Activated T-helper 1 cell treated with anti-CD3 and anti-CD28 coated beads, Interleukin-2, amount 50 U/mL, for 16 hours (primary cell): ENCODE data around the gene PBX1.

Experiments used
- DNase-seq, 2 donors: peaks; one replicate each; pipeline ENCODE4 v3.0.0-alpha.2; 2020; ENCODE audit warnings: low read depth in 1 of 2, low spot score in 1 of 2

Gene PBX1

DNA sequence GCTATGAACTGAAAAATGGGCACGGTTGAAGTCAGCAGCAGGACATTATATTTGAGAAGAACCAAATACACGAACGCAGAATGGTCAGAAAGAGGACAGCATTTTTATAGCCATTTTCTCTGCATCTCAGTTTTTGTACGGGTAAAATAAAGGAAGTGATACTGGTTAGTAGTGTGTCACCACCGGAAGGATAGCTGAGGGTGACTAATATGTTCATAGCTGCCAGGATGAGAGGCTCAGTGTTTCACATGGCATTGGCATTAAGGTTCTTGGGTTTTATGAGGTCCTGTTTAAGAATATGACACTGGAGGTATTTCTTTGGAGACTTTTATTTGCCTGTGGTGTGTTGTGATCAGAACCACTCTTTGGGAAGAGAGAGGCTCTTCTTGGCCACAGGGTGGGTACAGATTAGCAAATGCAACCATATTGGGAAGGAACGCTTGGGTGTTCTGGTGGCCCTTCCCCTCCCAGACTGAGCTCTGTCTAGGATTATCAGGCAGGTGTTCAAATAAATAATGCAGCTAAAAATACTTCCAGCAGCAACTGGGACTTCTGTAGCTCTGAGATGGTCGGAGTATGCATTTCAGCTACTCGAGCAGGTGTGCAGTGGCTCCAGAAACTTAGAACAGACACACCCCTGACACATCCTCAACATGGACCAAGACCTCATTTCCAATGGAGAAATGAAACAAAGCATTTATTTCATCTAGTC, 158.2 kb downstream of the PBX1 start:
- no peak for DNase-seq

DNA sequence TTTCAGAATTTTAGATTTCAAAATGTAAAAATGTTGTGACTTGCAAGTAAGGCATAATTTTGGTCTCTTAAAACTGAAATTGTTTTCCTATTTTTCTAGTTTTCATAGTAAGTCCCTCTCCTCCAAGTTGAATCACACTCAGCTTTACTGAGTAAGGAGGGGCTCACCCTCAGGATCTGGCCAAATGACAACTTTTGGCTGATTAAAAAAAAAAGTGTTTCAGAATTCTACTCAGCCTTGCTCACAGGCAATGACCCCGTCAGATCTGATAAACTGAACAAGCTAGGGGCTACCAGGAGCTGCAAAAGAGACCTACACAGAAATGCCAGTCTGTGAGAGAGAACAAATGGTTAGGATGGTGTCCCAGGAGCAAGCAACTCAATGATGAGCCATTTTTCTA, 159.8 kb downstream of the PBX1 start:
- no peak for DNase-seq

DNA sequence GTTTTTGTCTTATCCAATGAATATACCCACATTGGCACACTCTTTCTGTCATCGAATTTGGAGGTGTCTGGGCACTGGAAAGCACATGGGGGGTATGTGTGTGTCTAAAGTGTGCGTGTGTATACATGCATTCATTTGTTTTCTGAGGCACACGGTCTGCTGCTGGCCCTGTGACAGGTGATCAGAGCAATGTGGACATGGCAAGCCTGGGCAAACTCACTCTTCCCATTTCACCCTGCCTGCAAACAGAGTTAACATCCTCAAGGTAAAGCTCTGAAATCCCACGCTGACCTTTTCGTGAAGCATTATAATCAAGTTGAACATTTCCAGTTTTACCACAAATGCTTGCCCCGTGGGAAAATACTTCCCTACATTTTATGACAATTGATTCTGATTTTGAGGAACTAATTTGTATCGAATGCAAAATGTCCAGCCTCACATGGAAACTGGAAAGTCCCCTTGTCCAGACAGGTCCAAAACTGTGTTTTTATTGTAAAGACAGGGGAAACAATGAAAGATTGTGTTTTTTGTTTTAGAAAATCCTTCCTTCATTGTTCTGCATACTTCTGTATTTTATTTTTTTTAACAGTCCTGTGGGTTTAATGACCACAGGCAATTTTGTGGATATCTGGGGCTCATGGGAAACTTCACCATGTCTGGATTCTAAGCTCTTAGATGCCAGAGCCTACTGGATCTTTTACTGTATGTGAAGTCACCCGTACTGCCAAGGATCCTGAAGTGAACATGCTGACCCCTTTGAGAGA, 160.9 kb downstream of the PBX1 start:
- no peak for DNase-seq

- no peak for DNase-seq
Observed at GRCh38 chr1:164720440-164721227, 161.7 kb downstream of the PBX1 start.

DNA sequence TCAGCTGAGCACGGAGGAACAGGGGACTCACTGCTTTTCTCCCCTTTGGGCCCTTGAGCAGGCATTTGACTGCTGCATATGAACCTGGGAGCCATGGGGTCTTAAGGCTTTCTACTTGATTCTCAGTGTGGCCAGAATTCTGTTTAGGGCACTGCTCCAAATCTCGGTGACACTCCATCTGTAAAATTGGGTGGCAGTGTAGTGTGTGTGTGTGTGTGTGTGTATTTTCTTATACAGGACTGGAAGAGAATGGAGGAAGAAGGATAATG, 162.2 kb downstream of the PBX1 start:
- no peak for DNase-seq

- DNase-seq: no peak
Observed at GRCh38 chr1:164723296-164723798, 164.4 kb downstream of the PBX1 start.

- DNase-seq: no peak
Observed at GRCh38 chr1:164725401-164725800, 166.4 kb downstream of the PBX1 start.

- DNase-seq: no peak
Observed at GRCh38 chr1:164726235-164726634, 167.3 kb downstream of the PBX1 start.

GRCh38 chr1:164728719-164729118, 169.7 kb downstream of the PBX1 start:
- DNase-seq: no peak

GRCh38 chr1:164731161-164731876, 172.3 kb downstream of the PBX1 start:
- DNase-seq: no peak

- no peak for DNase-seq
Observed at GRCh38 chr1:164733070-164733469, 174.1 kb downstream of the PBX1 start.

GRCh38 chr1:164733734-164734133, 174.8 kb downstream of the PBX1 start:
- DNase-seq: no peak

DNA sequence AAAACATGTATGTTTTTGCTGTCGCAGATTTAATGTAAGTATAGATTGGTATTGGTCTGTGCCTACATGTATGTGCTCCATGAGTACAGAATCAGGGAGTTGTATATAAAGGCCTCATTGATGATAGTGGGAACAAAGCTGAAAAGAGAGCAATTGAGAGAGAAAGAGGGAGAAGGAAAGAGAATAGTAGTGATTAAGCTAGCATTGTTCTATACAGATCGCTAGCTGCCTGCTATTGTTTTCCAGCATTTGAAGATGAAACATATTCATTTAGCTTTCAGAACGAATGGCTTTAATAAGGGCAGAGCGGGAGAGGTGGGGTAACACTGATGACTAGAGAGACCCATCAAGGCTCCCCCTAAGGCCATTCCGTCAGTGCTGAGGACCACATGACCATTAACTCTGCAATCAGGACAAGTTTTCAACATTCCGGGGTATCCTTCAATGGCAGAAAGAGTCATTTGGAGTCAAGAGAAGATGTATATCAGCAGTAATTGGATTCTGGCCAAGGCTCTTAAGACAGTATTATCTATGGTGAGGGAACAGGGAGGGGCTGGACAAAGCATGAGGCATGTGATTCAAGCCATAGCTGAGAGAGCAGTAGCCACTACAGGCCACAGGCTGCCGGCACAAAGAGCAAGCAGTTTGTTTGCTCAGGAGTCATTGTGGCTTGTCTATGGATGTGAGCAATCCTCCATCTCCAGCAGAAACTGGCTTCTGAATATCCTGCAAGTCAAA, 176.5 kb downstream of the PBX1 start:
- DNase-seq: no peak

DNA sequence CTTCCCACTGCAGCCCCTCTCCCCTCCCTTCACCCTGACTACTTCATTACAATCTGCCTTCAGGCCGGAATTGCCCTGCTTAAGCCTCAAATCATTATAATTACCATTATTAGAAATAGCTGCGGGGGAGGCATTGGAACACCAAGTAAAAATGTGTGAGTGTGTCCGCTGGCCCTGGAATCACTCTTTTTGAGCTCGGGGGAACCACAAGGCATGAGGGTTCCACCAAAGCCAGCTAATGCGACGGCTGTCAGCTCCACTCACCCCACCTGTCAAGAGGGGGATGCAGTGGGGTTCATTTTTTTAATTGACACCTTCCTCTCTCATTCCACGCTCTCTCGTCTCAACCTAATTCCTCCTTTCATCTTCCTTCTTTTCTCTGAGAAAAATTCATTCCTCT, 177.2 kb downstream of the PBX1 start:
- no peak for DNase-seq

DNA sequence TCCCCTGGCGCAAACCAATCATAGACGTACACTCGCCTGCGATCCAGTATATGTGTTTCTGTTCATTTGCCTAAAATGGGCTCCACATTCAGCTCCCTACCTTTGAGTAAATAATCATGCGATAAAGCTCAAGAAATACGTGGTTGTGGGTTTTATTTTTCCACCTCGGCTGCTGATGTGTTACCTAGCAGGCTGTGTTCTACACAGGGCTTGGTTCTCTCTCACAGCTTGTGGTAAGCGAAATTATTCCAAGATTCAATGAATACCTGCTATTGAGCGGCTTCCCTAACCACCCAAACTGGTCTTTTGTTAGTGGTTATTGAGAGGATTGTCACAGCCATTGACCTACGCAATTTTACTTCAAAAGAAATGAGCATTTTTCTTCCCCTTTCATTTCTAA, 180.2 kb downstream of the PBX1 start:
- DNase-seq: no peak

- no peak for DNase-seq
Observed at GRCh38 chr1:164740000-164740526, 181.1 kb downstream of the PBX1 start.

GRCh38 chr1:164742745-164743144, 183.8 kb downstream of the PBX1 start:
- DNase-seq: no peak

DNA sequence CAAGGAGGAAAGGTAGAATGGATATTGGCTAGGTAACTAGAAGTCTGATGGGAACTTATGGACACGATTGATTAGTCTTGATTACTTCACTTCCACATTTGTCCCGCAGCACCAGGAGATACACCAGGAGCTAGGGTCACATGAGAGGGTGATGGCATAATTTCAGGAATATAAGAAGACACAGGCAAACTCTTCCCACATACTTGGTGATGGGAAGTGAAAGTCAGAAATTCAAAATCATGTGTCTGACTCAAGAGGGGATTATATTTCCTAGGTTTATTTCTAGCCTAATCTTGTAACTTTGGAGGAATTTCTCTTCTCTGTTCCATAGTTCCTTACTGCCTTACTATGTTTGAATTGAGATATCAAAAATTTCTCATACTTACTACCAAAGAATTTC, 185.0 kb downstream of the PBX1 start:
- no peak for DNase-seq

DNA sequence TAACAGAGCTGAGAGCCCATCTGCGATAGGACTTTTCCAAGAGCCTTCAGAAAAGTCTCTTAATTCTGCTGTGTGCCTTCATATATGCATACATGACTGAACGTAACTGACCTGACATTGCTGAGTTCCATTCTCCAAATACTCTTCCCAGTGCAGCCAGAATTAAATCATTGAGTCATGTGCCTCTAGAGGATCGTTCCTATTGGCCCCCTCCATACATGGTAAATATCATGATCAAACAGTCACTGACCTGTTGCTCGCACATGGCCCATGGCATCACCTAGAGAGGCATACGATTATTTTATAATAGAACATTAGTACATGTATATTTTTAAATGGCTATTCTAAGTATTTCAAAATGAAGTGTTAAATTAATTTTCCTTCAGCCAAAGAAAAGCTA, 186.8 kb downstream of the PBX1 start:
- DNase-seq: no peak

GRCh38 chr1:164746632-164747031, 187.6 kb downstream of the PBX1 start:
- DNase-seq: no peak
